GM19240 (cell line): Measurements from ENCODE around the gene LRGUK.
"Not testable (repeated sequence)": the region's sequence is repeated elsewhere in the genome, so short reads cannot be mapped to it uniquely, and the experiment has no call there.

Experiments used
- DNase-seq: peaks from one replicate; pipeline ENCODE4 v3.0.0; 2011; ENCODE audit warnings: low spot score; ENCODE audit not compliant: insufficient read length

The LRGUK gene

GRCh38 chr7:134234216-134234615 is 107.1 kb downstream of the LRGUK start:
- no peak for DNase-seq

GRCh38 chr7:134245253-134245652 is 118.1 kb downstream of the LRGUK start:
- DNase-seq = no peak

- no peak for DNase-seq
These were observed 119.2 kb downstream of the LRGUK start for GRCh38 chr7:134246347-134246746.

GRCh38 chr7:134246761-134247160 is 119.6 kb downstream of the LRGUK start:
- DNase-seq = no peak

GRCh38 chr7:134248196-134248595 is 121.1 kb downstream of the LRGUK start:
- no peak for DNase-seq

GRCh38 chr7:134254311-134254710 is 127.2 kb downstream of the LRGUK start:
- no peak for DNase-seq

- no peak for DNase-seq
These were observed 128.7 kb downstream of the LRGUK start for GRCh38 chr7:134255814-134256213.

GRCh38 chr7:134262322-134262721 is 135.2 kb downstream of the LRGUK start:
- DNase-seq = no peak

GRCh38 chr7:134276951-134277350 is 149.8 kb downstream of the LRGUK start:
- no peak for DNase-seq

GRCh38 chr7:134278502-134279153 is 151.5 kb downstream of the LRGUK start:
- no peak for DNase-seq

GRCh38 chr7:134279336-134279735 is 152.2 kb downstream of the LRGUK start:
- no peak for DNase-seq

- no peak for DNase-seq
These were observed 152.8 kb downstream of the LRGUK start for GRCh38 chr7:134279898-134280297.

GRCh38 chr7:134280508-134280907 is 153.4 kb downstream of the LRGUK start:
- DNase-seq = no peak

- DNase-seq = no peak
These were observed 156.9 kb downstream of the LRGUK start for GRCh38 chr7:134284011-134284410.

GRCh38 chr7:134284952-134285351 is 157.8 kb downstream of the LRGUK start:
- DNase-seq = no peak

- no peak for DNase-seq
These were observed 160.9 kb downstream of the LRGUK start for GRCh38 chr7:134287916-134288659.

GRCh38 chr7:134289423-134289822 is 162.3 kb downstream of the LRGUK start:
- DNase-seq = no peak

- no peak for DNase-seq
These were observed 162.7 kb downstream of the LRGUK start for GRCh38 chr7:134289841-134290240.

GRCh38 chr7:134290286-134290685 is 163.1 kb downstream of the LRGUK start:
- DNase-seq = no peak

GRCh38 chr7:134293002-134293740 is 166.0 kb downstream of the LRGUK start:
- peak; percentile 29 for DNase-seq

- DNase-seq = not testable (repeated sequence)
These were observed 168.8 kb downstream of the LRGUK start for GRCh38 chr7:134295982-134296381.

- DNase-seq = no peak
These were observed 170.3 kb downstream of the LRGUK start for GRCh38 chr7:134297489-134297888.
